OCI-LY3 (cell line): Measurements from ENCODE around the gene RHBDL1.
"Not testable (repeated sequence)": the region's sequence is repeated elsewhere in the genome, so short reads cannot be mapped to it uniquely, and the experiment has no call there.

ENCODE experiments used
- H2AFZ ChIP-seq: fragments of 200-600, 300-600 bp; shearing (Covaris generic); 2 replicates; pipeline ENCODE4 v1.6.0; 2014; ENCODE audit warnings: antibody characterized with exemption, low read depth, low read length
- H3K27ac ChIP-seq: fragments of 200-600, 300-600 bp; sonication (generic); 2 replicates; pipeline ENCODE4 v1.5.1; 2014; ENCODE audit warnings: mild to moderate bottlenecking, low read length, moderate library complexity, mixed read lengths
- H3K27me3 ChIP-seq: fragments of 200-600, 300-600 bp; sonication (generic); 2 replicates; pipeline ENCODE4 v1.6.1; 2014; ENCODE audit warnings: low read depth, low read length, mixed read lengths
- H3K36me3 ChIP-seq: fragments of 200-600, 300-600 bp; sonication (generic); replicated peaks from 2 replicates; pipeline ENCODE3; 2014; ENCODE audit warnings: low read depth, low read length, mixed read lengths
- H3K4me1 ChIP-seq: fragments of 300-600, 200-600 bp; sonication (generic); 2 replicates; pipeline ENCODE4 v1.6.1; 2014; ENCODE audit warnings: low read length, mixed read lengths
- H3K4me2 ChIP-seq: fragments of 200-600, 300-600 bp; sonication (generic); 2 replicates; pipeline ENCODE4 v1.6.1; 2014; ENCODE audit warnings: low read length, mixed read lengths
- H3K4me3 ChIP-seq: fragments of 300-600, 200-600 bp; sonication (generic); 2 replicates; pipeline ENCODE4 v1.5.1; 2014; ENCODE audit warnings: antibody characterized with exemption, mild to moderate bottlenecking, low read length, moderate library complexity
- H3K79me2 ChIP-seq: fragments of 300-600, 200-600 bp; shearing (Covaris generic); 2 replicates; pipeline ENCODE4 v1.6.1; 2014; ENCODE audit warnings: mild to moderate bottlenecking, low read length, mixed read lengths
- H3K9ac ChIP-seq: fragments of 300-600, 200-600 bp; shearing (Covaris generic); 2 replicates; pipeline ENCODE4 v1.6.0; 2014; ENCODE audit warnings: mild to moderate bottlenecking, low read length, moderate library complexity
- H3K9me3 ChIP-seq: fragments of 200-600, 300-600 bp; shearing (Covaris generic); 2 replicates; pipeline ENCODE4 v1.6.1; 2014; ENCODE audit warnings: low read length, mixed read lengths; ENCODE audit not compliant: insufficient read depth
- H4K20me1 ChIP-seq: fragments of 200-600, 300-600 bp; sonication (generic); 2 replicates; pipeline ENCODE4 v1.6.1; 2016; ENCODE audit warnings: low read length, mixed read lengths; ENCODE audit not compliant: insufficient read depth
- CTCF ChIP-seq: fragments of 200-600, 300-600 bp; sonication (generic); IDR thresholded peaks from 2 replicates; pipeline ENCODE4 v1.5.1; 2014; ENCODE audit warnings: antibody characterized with exemption, low read length, low read depth
- EZH2phosphoT487 ChIP-seq: fragments of 200-600 bp; shearing (Covaris generic); IDR thresholded peaks from 2 replicates; pipeline ENCODE4 v1.6.1; 2018; ENCODE audit warnings: antibody characterized with exemption, mixed run types, low read depth

The RHBDL1 gene

GRCh38 chr16:710500-711075 lies 35.1 kb downstream of the RHBDL1 start:
- Histone ChIP-seq H3K4me2 (no peak overlapping the region), H4K20me1 (no peaks in the 10 kb centered on the region), H3K4me1 (no peaks in the 10 kb centered on the region; the same call in 1 of the 2 replicates), H3K9me3 (no peaks in the 10 kb centered on the region), H3K36me3 (no peaks in the 10 kb centered on the region), H3K9ac (no peak overlapping the region), H2AFZ (no peak overlapping the region), H3K27me3 (peaks cover 18% of the 10 kb centered on the region), H3K79me2 (no peaks in the 10 kb centered on the region), H3K4me3 (no peak overlapping the region), H3K27ac (no peak overlapping the region)
- TF ChIP-seq EZH2phosphoT487 (no peak), CTCF (no peak)

GRCh38 chr16:711084-711483 lies 35.6 kb downstream of the RHBDL1 start:
- Histone ChIP-seq H3K36me3 (no peaks in the 10 kb centered on the region), H3K79me2 (no peaks in the 10 kb centered on the region), H3K4me1 (no peaks in the 10 kb centered on the region; the same call in 1 of the 2 replicates), H3K9me3 (no peaks in the 10 kb centered on the region), H3K27me3 (peaks cover 18% of the 10 kb centered on the region), H3K4me2 (no peak overlapping the region), H3K27ac (no peak overlapping the region), H2AFZ (no peak overlapping the region), H3K9ac (no peak overlapping the region), H3K4me3 (no peak overlapping the region), H4K20me1 (no peaks in the 10 kb centered on the region)
- TF ChIP-seq EZH2phosphoT487 = no peak
- TF ChIP-seq CTCF = no peak

GRCh38 chr16:711548-712320 lies 36.3 kb downstream of the RHBDL1 start:
- H3K27me3 ChIP-seq = peaks cover 18% of the 10 kb centered on the region
- no peak overlapping the region for H3K4me3 ChIP-seq
- no peak overlapping the region for H3K9ac ChIP-seq
- H3K27ac ChIP-seq = no peak overlapping the region
- H2AFZ ChIP-seq = no peak overlapping the region
- H3K79me2 ChIP-seq = no peaks in the 10 kb centered on the region
- no peaks in the 10 kb centered on the region; the same call in 1 of the 2 replicates for H3K4me1 ChIP-seq
- no peaks in the 10 kb centered on the region for H3K36me3 ChIP-seq
- H3K9me3 ChIP-seq = no peaks in the 10 kb centered on the region
- TF ChIP-seq CTCF (peak; percentile 79), EZH2phosphoT487 (no peak)
- H4K20me1 ChIP-seq = no peaks in the 10 kb centered on the region
- H3K4me2 ChIP-seq = 0 out of 2 replicates have a peak overlapping the region, but pooled peaks have one; percentile 3

GRCh38 chr16:712740-713250 lies 37.3 kb downstream of the RHBDL1 start:
- not testable (repeated sequence) for H3K9me3 ChIP-seq, H3K79me2 ChIP-seq, H3K4me2 ChIP-seq, H3K4me3 ChIP-seq, H3K27ac ChIP-seq, H3K36me3 ChIP-seq, H3K9ac ChIP-seq, H2AFZ ChIP-seq, H3K4me1 ChIP-seq, H4K20me1 ChIP-seq
- peak; percentile 23 for TF ChIP-seq CTCF
- H3K27me3 ChIP-seq = peaks cover 18% of the 10 kb centered on the region
